Endothelial cell of umbilical vein (primary cell): ENCODE data around the gene ZBTB8A. TPM values are rescaled to one million over a fixed set of nuclear protein-coding genes. Genes with fewer than 3 reads are reported as not detected.
"Not testable (repeated sequence)": the region's sequence is repeated elsewhere in the genome, so short reads cannot be mapped to it uniquely, and the experiment has no call there.

Experiments used
- BruUV-seq: library from RNA; stranded (reverse); fragments of 400-500 nt; replicated peaks from 2 replicates; lab custom pipeline; 2021; lab: Mats Ljungman, UMichigan
- CTCF ChIA-PET: fragments of 300-600, 350-600 bp; sonication (Branson Sonifier 250); formaldehyde crosslinking; loops from one replicate; lab custom pipeline; 2021; ENCODE audit warnings: antibody characterized with exemption, inconsistent platforms; lab: Charles Lee
- POLR2A ChIA-PET: fragments of 300-600, 350-600 bp; sonication (Branson Sonifier 250); formaldehyde crosslinking; loops from one replicate; lab custom pipeline; 2021; ENCODE audit warnings: antibody characterized with exemption, inconsistent platforms; lab: Charles Lee
- DNase-seq: peaks from one replicate; pipeline ENCODE4 v3.0.0-alpha.2; 2011; ENCODE audit warnings: low read depth, low spot score
- FAIRE-seq: peaks from 2 replicates; lab custom pipeline; 2011; peaks lifted over from hg19 to GRCh38; lab: Jason Lieb, UNC
- H2AFZ ChIP-seq: 2 replicates; pipeline ENCODE4 v1.6.0; 2012; ENCODE audit warnings: low read depth, low read length, control low read depth, inconsistent platforms
- H3K27ac ChIP-seq: 2 replicates; pipeline ENCODE4 v1.5.1; 2011; ENCODE audit warnings: low read depth, mild to moderate bottlenecking, control low read depth, low read length, moderate library complexity; ENCODE audit not compliant: insufficient read depth
- H3K27me3 ChIP-seq, 2 experiments: 2 replicates each; pipeline versions ENCODE4 v1.6.0 to v1.6.1; 2011; ENCODE audit warnings: low read length in 2 of 2, mixed read lengths in 1 of 2; ENCODE audit not compliant: control insufficient read depth in 2 of 2, insufficient read depth in 2 of 2
- H3K36me3 ChIP-seq, 2 experiments: 2 replicates in 1 of 2; 3 replicates in 1 of 2; pipeline ENCODE4 v1.5.1; 2011; ENCODE audit warnings: low read length in 2 of 2, mild to moderate bottlenecking in 1 of 2, moderate library complexity in 1 of 2; ENCODE audit not compliant: control insufficient read depth in 2 of 2, insufficient read depth in 2 of 2; ENCODE audit errors: extremely low read depth in 1 of 2
- H3K4me1 ChIP-seq: 3 replicates; pipeline ENCODE4 v1.5.1; 2011; ENCODE audit warnings: mild to moderate bottlenecking, low read length; ENCODE audit not compliant: control insufficient read depth, insufficient read depth; ENCODE audit errors: extremely low read depth
- H3K4me2 ChIP-seq: 2 replicates; pipeline ENCODE4 v1.6.1; 2011; ENCODE audit warnings: low read length, control low read depth, mixed read lengths; ENCODE audit not compliant: insufficient read depth
- H3K4me3 ChIP-seq, 3 experiments: fragments of 200-600 bp in 1 of 3; sonication (generic), shearing (Covaris generic) in 1 of 3; replicated peaks in 1 of 3; 2 replicates each; pipeline ENCODE4 v1.5.1; 2011 to 2016; ENCODE audit warnings: control low read depth in 3 of 3, low read length in 3 of 3, mild to moderate bottlenecking in 2 of 3, inconsistent platforms in 1 of 3, low read depth in 1 of 3, moderate library complexity in 1 of 3; ENCODE audit not compliant: insufficient read depth in 1 of 3
- H3K79me2 ChIP-seq: 2 replicates; pipeline ENCODE4 v1.6.0; 2012; ENCODE audit warnings: low read length, inconsistent platforms; ENCODE audit not compliant: control insufficient read depth, insufficient read depth
- H3K9ac ChIP-seq: replicated peaks from 2 replicates; pipeline ENCODE3; 2011; ENCODE audit warnings: low read length, control low read depth; ENCODE audit not compliant: insufficient read depth; ENCODE audit errors: extremely low read depth
- H3K9me1 ChIP-seq: replicated peaks from 3 replicates; pipeline ENCODE4 v1.6.0; 2011; ENCODE audit warnings: mild to moderate bottlenecking, low read length; ENCODE audit not compliant: control insufficient read depth, insufficient read depth; ENCODE audit errors: extremely low read depth
- H3K9me3 ChIP-seq: replicated peaks from 2 replicates; pipeline ENCODE4 v1.5.1; 2012; ENCODE audit warnings: low read length, inconsistent platforms; ENCODE audit not compliant: control insufficient read depth, insufficient read depth
- H4K20me1 ChIP-seq: replicated peaks from 2 replicates; pipeline ENCODE3; 2011; ENCODE audit warnings: mild to moderate bottlenecking, low read length; ENCODE audit not compliant: control insufficient read depth, insufficient read depth; ENCODE audit errors: extremely low read depth
- CTCF ChIP-seq, 2 donors: IDR thresholded peaks; 1 replicate in 1 of 2; 2 replicates in 1 of 2; pipeline ENCODE4 v1.5.1; 2011; ENCODE audit warnings: low read length in 2 of 2, mild to moderate bottlenecking in 2 of 2, moderate library complexity in 2 of 2, control low read depth in 1 of 2, inconsistent platforms in 1 of 2, low read depth in 1 of 2; ENCODE audit not compliant: insufficient read depth in 1 of 2; ENCODE audit errors: extremely low read depth in 1 of 2
- EZH2 ChIP-seq: IDR thresholded peaks from 2 replicates; pipeline ENCODE4 v1.6.1; 2012; ENCODE audit warnings: borderline replicate concordance, low read depth, mild to moderate bottlenecking, moderate library complexity, low read length, inconsistent platforms; ENCODE audit not compliant: severe bottlenecking
- FOS ChIP-seq: IDR thresholded peaks from 2 replicates; pipeline ENCODE4 v1.6.1; 2011; ENCODE audit warnings: mild to moderate bottlenecking, low read length, moderate library complexity, borderline replicate concordance; ENCODE audit not compliant: insufficient read depth
- GATA2 ChIP-seq: IDR thresholded peaks from 2 replicates; pipeline ENCODE4 v1.7.0; 2011; ENCODE audit warnings: low read depth, mild to moderate bottlenecking, moderate library complexity, mixed read lengths, low read length; ENCODE audit not compliant: insufficient read length, insufficient read depth
- JUN ChIP-seq: IDR thresholded peaks from 2 replicates; pipeline ENCODE4 v1.6.1; 2011; ENCODE audit warnings: borderline replicate concordance, low read depth; ENCODE audit not compliant: insufficient read length, insufficient read depth
- MAX ChIP-seq: IDR thresholded peaks from 2 replicates; pipeline ENCODE4 v1.6.1; 2011; ENCODE audit not compliant: insufficient read depth, insufficient read length
- MYC ChIP-seq: IDR thresholded peaks from one replicate; pipeline ENCODE4 v1.6.1; 2011; ENCODE audit warnings: mild to moderate bottlenecking, low read depth, low read length
- POLR2A ChIP-seq: IDR thresholded peaks from 2 replicates; pipeline ENCODE4 v1.6.1; 2012; ENCODE audit warnings: low read depth, mild to moderate bottlenecking, control low read depth, low read length
- dilution Hi-C: fragments of 300-500 bp; cut with MboI; formaldehyde crosslinking; loops from one replicate; pipeline ENCODE4 v1.15.0; 2019; ENCODE audit warnings: low sequenced_read_pairs; ENCODE audit not compliant: extremely low pct_ligation_motif_present
- intact Hi-C: fragments of 100-400 bp; cut with micrococcal nuclease; formaldehyde crosslinking; loops from one replicate; pipeline ENCODE4 v1.10.0; 2022
- polyA plus RNA-seq, 4 experiments: library from polyadenylated mRNA; depleted of rRNA in 3 of 4; stranded (reverse) in 3 of 4; unstranded in 1 of 4; fragments of >200 nt; gene quantifications; 2 replicates each; pipeline versions ENCODE4 v1.2.1 to v1.2.3, GENCODE V29; 2011 to 2012; ENCODE audit warnings: missing spikeins in 1 of 4
- total RNA-seq: library from RNA; stranded (reverse); gene quantifications from 2 replicates; pipeline ENCODE4 v1.2.3, GENCODE V29; 2021

The ZBTB8A gene
- total and polyA plus RNA-seq, 2 donors (not counting 3 experiments of a cell fraction or from before 2014, with no cell fraction given) = 3.1 to 9.6 TPM

GRCh38 chr1:32630173-32630572, 90.9 kb downstream of the ZBTB8A start:
- FAIRE-seq = not testable (repeated sequence)

GRCh38 chr1:32632829-32633228, 93.6 kb downstream of the ZBTB8A start:
- DNase-seq = no peak
- H3K27ac ChIP-seq = no peak overlapping the region
- H2AFZ ChIP-seq = no peak overlapping the region
- H3K27me3 ChIP-seq = no peaks in the 10 kb centered on the region
- H3K79me2 ChIP-seq = peaks cover 9% of the 10 kb centered on the region
- intact Hi-C loops = no loop called here
- peaks cover 0 to 2% of the 10 kb centered on the region in 2 experiments for H3K36me3 ChIP-seq
- no peak overlapping the region for H3K4me3 ChIP-seq
- no TSS peak for BruUV-seq
- H3K4me1 ChIP-seq = no peaks in the 10 kb centered on the region
- ChIA-PET CTCF (interaction anchor here (1.1 to 4.1 kb wide), 3 partner anchors 10 to 112 kb away, joined by 3 to 17 read pairs (median 3); no protein-coding TSS in a partner anchor), POLR2A (no interaction called here)
- no peak overlapping the region for H3K4me2 ChIP-seq
- dilution Hi-C loops = no loop called here
- H3K9ac ChIP-seq = no peak overlapping the region
- H3K9me1 ChIP-seq = no peaks in the 10 kb centered on the region
- H4K20me1 ChIP-seq = no peaks in the 10 kb centered on the region
- FAIRE-seq = peak; percentile 21
- no peak for TF ChIP-seq MYC
- TF ChIP-seq JUN = no peak
- TF ChIP-seq EZH2 = no peak
- TF ChIP-seq CTCF (IDR thresholded peaks at IDR 0.05; ENCODE audit: extremely low read depth in 1 of 2, insufficient read depth in 1 of 2, low read depth in 1 of 2, low read length in 2 of 2) = no peak
- no peak for TF ChIP-seq MAX
- TF ChIP-seq POLR2A = no peak
- no peak for TF ChIP-seq GATA2
- no peak for TF ChIP-seq FOS
- H3K9me3 ChIP-seq = no peaks in the 10 kb centered on the region

More at GRCh38 chr1:32630173-32630572, 90.9 kb downstream of the ZBTB8A start:
- H3K4me2 ChIP-seq, H3K27me3 ChIP-seq, H4K20me1 ChIP-seq, H3K9me3 ChIP-seq, H3K9ac ChIP-seq, dilution Hi-C loops, H3K79me2 ChIP-seq, POLR2A ChIA-PET, H3K36me3 ChIP-seq, DNase-seq, H3K4me1 ChIP-seq, intact Hi-C loops, H2AFZ ChIP-seq, BruUV-seq, H3K27ac ChIP-seq, H3K4me3 ChIP-seq, H3K9me1 ChIP-seq: not testable (repeated sequence)
- CTCF ChIA-PET = interaction anchor here (1.7 to 4.1 kb wide), 2 partner anchors 10 to 110 kb away, joined by 4 to 17 read pairs; no protein-coding TSS in a partner anchor
